Lower leg skin (tissue), 4 donors: ENCODE data around the gene OPRM1. TPM values are rescaled to one million over a fixed set of nuclear protein-coding genes. Genes with fewer than 3 reads are reported as not detected.

Experiments used
- DNase-seq, 2 donors: peaks; one replicate each; pipeline ENCODE4 v3.0.0-alpha.2; 2019; ENCODE audit warnings: low spot score in 2 of 2
- H3K4me3 ChIP-seq: fragments of 200-600 bp; sonication (generic); 2 replicates; pipeline ENCODE4 v1.5.1; 2017; ENCODE audit warnings: mild to moderate bottlenecking, low read depth; ENCODE audit not compliant: poor library complexity, severe bottlenecking
- CTCF ChIP-seq, 3 donors: fragments of 450-650 bp; IDR thresholded peaks; one replicate each; pipeline ENCODE4 v1.5.1; 2016; ENCODE audit warnings: antibody characterized with exemption in 3 of 3, mild to moderate bottlenecking in 3 of 3, moderate library complexity in 2 of 3
- POLR2A ChIP-seq, 2 donors: fragments of 450-650 bp; IDR thresholded peaks; one replicate each; pipeline ENCODE4 v1.6.1; 2016 to 2017; ENCODE audit warnings: antibody characterized with exemption in 2 of 2, mild to moderate bottlenecking in 1 of 2, moderate library complexity in 1 of 2
- WGBS, 2 donors: methylation state at CpG; one replicate each; pipeline ENCODE4 v1.1.5; 2018; 5-methylcytosine and 5-hydroxymethylcytosine counted together
- intact Hi-C: fragments of 100-400 bp; cut with DNase I; formaldehyde crosslinking; loops from one replicate; pipeline ENCODE4 v1.15.0; 2023; ENCODE audit warnings: low total_unique reads
- total RNA-seq, 4 donors: library from RNA; depleted of rRNA; stranded (reverse); fragments of >200 nt; gene quantifications; one replicate each; pipeline ENCODE4 v1.1.0, GENCODE V29; 2016

OPRM1 gene
- total RNA-seq, 4 donors from 2014 or later = not detected

- intact Hi-C loops = no loop called here
These were observed 207.7 kb downstream of the OPRM1 start for GRCh38 chr6:154246723-154247118.

GRCh38 chr6:154247119-154247861 lies 208.2 kb downstream of the OPRM1 start:
- no peak for TF ChIP-seq POLR2A (IDR thresholded peaks at IDR 0.05)
- no peak for TF ChIP-seq CTCF (IDR thresholded peaks at IDR 0.05)
- 50 to 56% methylated on average over 12 of the region's 12 CpGs for WGBS, 2 donors
- DNase-seq = no peak
- no peak overlapping the region for H3K4me3 ChIP-seq
- intact Hi-C loops = no loop called here

More at GRCh38 chr6:154246723-154247118, 207.7 kb downstream of the OPRM1 start:
- 69 to 74% methylated on average over 7 of the region's 7 CpGs for WGBS, 2 donors
- no peak for TF ChIP-seq POLR2A (IDR thresholded peaks at IDR 0.05)
- TF ChIP-seq CTCF (IDR thresholded peaks at IDR 0.05) = no peak
- DNase-seq = no peak
- H3K4me3 ChIP-seq = no peak overlapping the region

- H3K4me3 ChIP-seq = no peak overlapping the region
- WGBS, 2 donors = 67 to 76% methylated on average over 8 of the region's 8 CpGs
- TF ChIP-seq POLR2A (IDR thresholded peaks at IDR 0.05) = no peak
- TF ChIP-seq CTCF (IDR thresholded peaks at IDR 0.05) = no peak
- intact Hi-C loops = no loop called here
- DNase-seq = no peak
These were observed 210.7 kb downstream of the OPRM1 start for GRCh38 chr6:154249499-154250298.

- no peak for DNase-seq
- intact Hi-C loops = no loop called here
- no peak overlapping the region for H3K4me3 ChIP-seq
- 79 to 83% methylated on average over 4 of the region's 4 CpGs for WGBS, 2 donors
- no peak for TF ChIP-seq POLR2A (IDR thresholded peaks at IDR 0.05)
- TF ChIP-seq CTCF (IDR thresholded peaks at IDR 0.05) = no peak
These were observed 212.1 kb downstream of the OPRM1 start for GRCh38 chr6:154251116-154251515.

- intact Hi-C loops = no loop called here
- no peak overlapping the region for H3K4me3 ChIP-seq
- 57 to 65% methylated on average over 3 of the region's 3 CpGs for WGBS, 2 donors
- no peak for DNase-seq
- no peak for TF ChIP-seq POLR2A (IDR thresholded peaks at IDR 0.05)
- TF ChIP-seq CTCF (IDR thresholded peaks at IDR 0.05) = no peak
These were observed 213.6 kb downstream of the OPRM1 start for GRCh38 chr6:154252678-154253077.
